ENCODE data around the gene CACNB2. TPM values are rescaled to one million over a fixed set of nuclear protein-coding genes. Genes with fewer than 3 reads are reported as not detected.
A peak's percentile ranks its signal among the peaks of the same experiment; 100 is the strongest.

The CACNB2 gene
- total and polyA plus RNA-seq, 4 experiments from 2014 or later = 0.36 to 0.81 TPM; not detected in 2

GRCh38 chr10:18157881-18158280 is 17.7 kb downstream of the CACNB2 start:
- CTCF ChIA-PET (ENCODE audit: partially characterized antibody) = no interaction called here
- no peak overlapping the region for H3K4me3 Mint-ChIP-seq
- H3K36me3 Mint-ChIP-seq = no peaks in the 10 kb centered on the region
- Histone ChIP-seq H3K4me1 (ENCODE audit: insufficient read depth, low read length) (no peaks in the 10 kb centered on the region), H3K36me3 (ENCODE audit: insufficient read depth, low read length) (no peaks in the 10 kb centered on the region), H3K27me3 (ENCODE audit: insufficient read depth, low read length) (no peaks in the 10 kb centered on the region), H3K27ac (ENCODE audit: low read depth, low read length) (no peak overlapping the region), H3K9me3 (ENCODE audit: control insufficient read depth in 1 of 2, low read length in 2 of 2) (no peaks in the 10 kb centered on the region), H3K4me3 (ENCODE audit: low read length in 2 of 2) (no peak overlapping the region)
- no peaks in the 10 kb centered on the region for H3K4me1 Mint-ChIP-seq
- no peak overlapping the region for H3K27ac Mint-ChIP-seq
- POLR2A ChIA-PET (ENCODE audit: partially characterized antibody) = no interaction called here
- DNase-seq = no peak
- peaks cover 0 to 2% of the 10 kb centered on the region in 2 donors for H3K27me3 Mint-ChIP-seq
- intact Hi-C loops (cut with micrococcal nuclease) = no loop called here
- peaks cover 0 to 3% (median 0%) of the 10 kb centered on the region in 8 donors for H3K9me3 Mint-ChIP-seq

GRCh38 chr10:18158773-18159265 is 18.6 kb downstream of the CACNB2 start:
- ChIA-PET POLR2A (ENCODE audit: partially characterized antibody) (no interaction called here), CTCF (ENCODE audit: partially characterized antibody) (no interaction called here)
- Mint-ChIP-seq H3K27ac (peak overlapping the region in 1 of 7 donors; percentile 12), H3K4me3 (no peak overlapping the region), H3K36me3 (no peaks in the 10 kb centered on the region), H3K4me1 (no peaks in the 10 kb centered on the region), H3K27me3 (peaks cover 0 to 2% of the 10 kb centered on the region in 2 donors), H3K9me3 (peaks cover 0 to 3% (median 0%) of the 10 kb centered on the region in 8 donors)
- Histone ChIP-seq H3K27ac (ENCODE audit: low read depth, low read length) (no peak overlapping the region), H3K4me1 (ENCODE audit: insufficient read depth, low read length) (no peaks in the 10 kb centered on the region), H3K4me3 (ENCODE audit: low read length in 2 of 2) (no peak overlapping the region), H3K36me3 (ENCODE audit: insufficient read depth, low read length) (no peaks in the 10 kb centered on the region), H3K27me3 (ENCODE audit: insufficient read depth, low read length) (no peaks in the 10 kb centered on the region), H3K9me3 (ENCODE audit: control insufficient read depth in 1 of 2, low read length in 2 of 2) (no peaks in the 10 kb centered on the region)
- no peak for DNase-seq
- intact Hi-C loops (cut with micrococcal nuclease) = no loop called here

- H3K36me3 Mint-ChIP-seq = no peaks in the 10 kb centered on the region
- Histone ChIP-seq H3K4me3 (ENCODE audit: low read length in 2 of 2) (no peak overlapping the region), H3K27ac (ENCODE audit: low read depth, low read length) (no peak overlapping the region), H3K4me1 (ENCODE audit: insufficient read depth, low read length) (no peaks in the 10 kb centered on the region), H3K27me3 (ENCODE audit: insufficient read depth, low read length) (no peaks in the 10 kb centered on the region), H3K9me3 (ENCODE audit: control insufficient read depth in 1 of 2, low read length in 2 of 2) (no peaks in the 10 kb centered on the region), H3K36me3 (ENCODE audit: insufficient read depth, low read length) (no peaks in the 10 kb centered on the region)
- no peak for DNase-seq
- ChIA-PET POLR2A (ENCODE audit: partially characterized antibody) (no interaction called here), CTCF (ENCODE audit: partially characterized antibody) (no interaction called here)
- intact Hi-C loops (cut with micrococcal nuclease) = no loop called here
- peaks cover 0 to 2% of the 10 kb centered on the region in 2 donors for H3K27me3 Mint-ChIP-seq
- H3K4me3 Mint-ChIP-seq = no peak overlapping the region
- peaks cover 0 to 3% (median 0%) of the 10 kb centered on the region in 8 donors for H3K9me3 Mint-ChIP-seq
- H3K4me1 Mint-ChIP-seq = no peaks in the 10 kb centered on the region
- H3K27ac Mint-ChIP-seq = no peak overlapping the region
These were observed 19.3 kb downstream of the CACNB2 start for GRCh38 chr10:18159557-18159956.

GRCh38 chr10:18162021-18162627 is 21.9 kb downstream of the CACNB2 start:
- no peaks in the 10 kb centered on the region for H3K36me3 Mint-ChIP-seq
- H3K27ac Mint-ChIP-seq = no peak overlapping the region
- no peak for DNase-seq
- CTCF ChIA-PET (ENCODE audit: partially characterized antibody) = no interaction called here
- no peaks in the 10 kb centered on the region for H3K27me3 ChIP-seq (ENCODE audit: insufficient read depth, low read length)
- H3K4me1 Mint-ChIP-seq = no peaks in the 10 kb centered on the region
- POLR2A ChIA-PET (ENCODE audit: partially characterized antibody) = no interaction called here
- H3K9me3 Mint-ChIP-seq = peaks cover 0 to 3% (median 0%) of the 10 kb centered on the region in 8 donors
- intact Hi-C loops (cut with micrococcal nuclease) = no loop called here
- H3K4me1 ChIP-seq (ENCODE audit: insufficient read depth, low read length) = no peaks in the 10 kb centered on the region
- no peaks in the 10 kb centered on the region for H3K36me3 ChIP-seq (ENCODE audit: insufficient read depth, low read length)
- no peak overlapping the region for H3K4me3 Mint-ChIP-seq
- peaks cover 0 to 1% of the 10 kb centered on the region in 2 donors for H3K27me3 Mint-ChIP-seq
- no peak overlapping the region for H3K4me3 ChIP-seq (ENCODE audit: low read length in 2 of 2)
- H3K27ac ChIP-seq (ENCODE audit: low read depth, low read length) = no peak overlapping the region
- no peaks in the 10 kb centered on the region for H3K9me3 ChIP-seq (ENCODE audit: control insufficient read depth in 1 of 2, low read length in 2 of 2)

GRCh38 chr10:18164093-18164492 is 23.9 kb downstream of the CACNB2 start:
- Histone ChIP-seq H3K27me3 (ENCODE audit: insufficient read depth, low read length) (no peaks in the 10 kb centered on the region), H3K4me1 (ENCODE audit: insufficient read depth, low read length) (no peaks in the 10 kb centered on the region), H3K4me3 (ENCODE audit: low read length in 2 of 2) (no peak overlapping the region), H3K36me3 (ENCODE audit: insufficient read depth, low read length) (no peaks in the 10 kb centered on the region), H3K27ac (ENCODE audit: low read depth, low read length) (no peak overlapping the region), H3K9me3 (ENCODE audit: control insufficient read depth in 1 of 2, low read length in 2 of 2) (no peaks in the 10 kb centered on the region)
- peaks cover 0 to 3% (median 0%) of the 10 kb centered on the region in 8 donors for H3K9me3 Mint-ChIP-seq
- H3K27me3 Mint-ChIP-seq = peaks cover 0 to 1% of the 10 kb centered on the region in 2 donors
- no peak for DNase-seq
- H3K27ac Mint-ChIP-seq = no peak overlapping the region
- intact Hi-C loops (cut with micrococcal nuclease) = no loop called here
- no peaks in the 10 kb centered on the region for H3K36me3 Mint-ChIP-seq
- ChIA-PET POLR2A (ENCODE audit: partially characterized antibody) (no interaction called here), CTCF (ENCODE audit: partially characterized antibody) (no interaction called here)
- H3K4me3 Mint-ChIP-seq = no peak overlapping the region
- H3K4me1 Mint-ChIP-seq = no peaks in the 10 kb centered on the region

GRCh38 chr10:18164748-18165361 is 24.6 kb downstream of the CACNB2 start:
- no peaks in the 10 kb centered on the region for H3K4me1 Mint-ChIP-seq
- peaks cover 0 to 4% (median 0%) of the 10 kb centered on the region in 8 donors for H3K9me3 Mint-ChIP-seq
- H3K27ac Mint-ChIP-seq = no peak overlapping the region
- intact Hi-C loops (cut with micrococcal nuclease) = no loop called here
- no peaks in the 10 kb centered on the region for H3K36me3 ChIP-seq (ENCODE audit: insufficient read depth, low read length)
- H3K27me3 ChIP-seq (ENCODE audit: insufficient read depth, low read length) = no peaks in the 10 kb centered on the region
- no peak overlapping the region for H3K27ac ChIP-seq (ENCODE audit: low read depth, low read length)
- peaks cover 0 to 1% of the 10 kb centered on the region in 2 donors for H3K27me3 Mint-ChIP-seq
- DNase-seq = no peak
- no peaks in the 10 kb centered on the region for H3K36me3 Mint-ChIP-seq
- no peaks in the 10 kb centered on the region for H3K9me3 ChIP-seq (ENCODE audit: control insufficient read depth in 1 of 2, low read length in 2 of 2)
- no peaks in the 10 kb centered on the region for H3K4me1 ChIP-seq (ENCODE audit: insufficient read depth, low read length)
- no peak overlapping the region for H3K4me3 ChIP-seq (ENCODE audit: low read length in 2 of 2)
- H3K4me3 Mint-ChIP-seq = no peak overlapping the region
- CTCF ChIA-PET (ENCODE audit: partially characterized antibody) = no interaction called here
- POLR2A ChIA-PET (ENCODE audit: partially characterized antibody) = no interaction called here

- peaks cover 7 to 9% of the 10 kb centered on the region in 2 donors for H3K27me3 Mint-ChIP-seq
- intact Hi-C loops (cut with micrococcal nuclease) = no loop called here
- Histone ChIP-seq H3K27me3 (ENCODE audit: insufficient read depth, low read length) (no peaks in the 10 kb centered on the region), H3K9me3 (ENCODE audit: control insufficient read depth in 1 of 2, low read length in 2 of 2) (no peaks in the 10 kb centered on the region), H3K4me1 (ENCODE audit: insufficient read depth, low read length) (no peaks in the 10 kb centered on the region), H3K4me3 (ENCODE audit: low read length in 2 of 2) (no peak overlapping the region), H3K27ac (ENCODE audit: low read depth, low read length) (no peak overlapping the region), H3K36me3 (ENCODE audit: insufficient read depth, low read length) (no peaks in the 10 kb centered on the region)
- H3K36me3 Mint-ChIP-seq = no peaks in the 10 kb centered on the region
- H3K9me3 Mint-ChIP-seq = peaks cover 0 to 11% (median 0%) of the 10 kb centered on the region in 8 donors
- no peak for DNase-seq
- H3K27ac Mint-ChIP-seq = no peak overlapping the region
- H3K4me3 Mint-ChIP-seq = no peak overlapping the region
- ChIA-PET POLR2A (ENCODE audit: partially characterized antibody) (no interaction called here), CTCF (ENCODE audit: partially characterized antibody) (no interaction called here)
- no peaks in the 10 kb centered on the region for H3K4me1 Mint-ChIP-seq
These were observed 38.7 kb downstream of the CACNB2 start for GRCh38 chr10:18178854-18179483.
